Activated naive CD8-positive, alpha-beta T cell treated with anti-CD3 and anti-CD28 coated beads, Interleukin-2, amount 50 U/mL, for 24 hours (primary cell): ENCODE results near the gene ERMARD.

Experiments
- ATAC-seq: fragments of 150-1000 bp; cut with Tn5 transposase; one replicate; pipeline ENCODE4 v1.10.0; 2021
- DNase-seq: peaks from one replicate; pipeline ENCODE4 v3.0.0; 2021
- H3K27ac Mint-ChIP-seq: one replicate; pipeline ENCODE4 v1.8.0; 2021; ENCODE audit warnings: mild to moderate bottlenecking, mixed read lengths
- H3K27me3 Mint-ChIP-seq: one replicate; pipeline ENCODE4 v1.8.0; 2021; ENCODE audit warnings: mixed read lengths
- H3K36me3 Mint-ChIP-seq: one replicate; pipeline ENCODE4 v1.8.0; 2021; ENCODE audit warnings: low read depth, mixed read lengths
- H3K4me1 Mint-ChIP-seq: one replicate; pipeline ENCODE4 v1.8.0; 2021; ENCODE audit warnings: mixed read lengths
- H3K4me3 Mint-ChIP-seq: one replicate; pipeline ENCODE4 v1.8.0; 2021; ENCODE audit warnings: mild to moderate bottlenecking, moderate library complexity, mixed read lengths
- H3K9me3 Mint-ChIP-seq: one replicate; pipeline ENCODE4 v1.8.0; 2021; ENCODE audit warnings: mixed read lengths

ERMARD gene

GRCh38 chr6:169784821-169785340 lies 33.5 kb downstream of the ERMARD start:
- no peak for ATAC-seq
- H3K9me3 Mint-ChIP-seq: no peaks in the 10 kb centered on the region
- DNase-seq: no peak
- H3K27ac Mint-ChIP-seq: no peak overlapping the region
- no peak overlapping the region for H3K4me3 Mint-ChIP-seq
- peaks cover 26% of the 10 kb centered on the region for H3K36me3 Mint-ChIP-seq
- peaks cover 3% of the 10 kb centered on the region for H3K27me3 Mint-ChIP-seq
- H3K4me1 Mint-ChIP-seq: peaks cover 14% of the 10 kb centered on the region

GRCh38 chr6:169785566-169785965 lies 34.1 kb downstream of the ERMARD start:
- no peak overlapping the region for H3K27ac Mint-ChIP-seq
- ATAC-seq: no peak
- peaks cover 20% of the 10 kb centered on the region for H3K36me3 Mint-ChIP-seq
- H3K27me3 Mint-ChIP-seq: peaks cover 7% of the 10 kb centered on the region
- H3K4me1 Mint-ChIP-seq: peaks cover 20% of the 10 kb centered on the region
- H3K4me3 Mint-ChIP-seq: no peak overlapping the region
- H3K9me3 Mint-ChIP-seq: no peaks in the 10 kb centered on the region
- DNase-seq: no peak

GRCh38 chr6:169786349-169786748 lies 34.9 kb downstream of the ERMARD start:
- H3K4me1 Mint-ChIP-seq: peaks cover 24% of the 10 kb centered on the region
- H3K36me3 Mint-ChIP-seq: peaks cover 15% of the 10 kb centered on the region
- ATAC-seq (no peak), DNase-seq (no peak)
- H3K27ac Mint-ChIP-seq: no peak overlapping the region
- no peak overlapping the region for H3K4me3 Mint-ChIP-seq
- no peaks in the 10 kb centered on the region for H3K9me3 Mint-ChIP-seq
- H3K27me3 Mint-ChIP-seq: peaks cover 14% of the 10 kb centered on the region

- ATAC-seq: no peak
- peaks cover 24% of the 10 kb centered on the region for H3K4me1 Mint-ChIP-seq
- H3K9me3 Mint-ChIP-seq: no peaks in the 10 kb centered on the region
- H3K27ac Mint-ChIP-seq: no peak overlapping the region
- H3K36me3 Mint-ChIP-seq: peaks cover 11% of the 10 kb centered on the region
- no peak overlapping the region for H3K4me3 Mint-ChIP-seq
- peaks cover 26% of the 10 kb centered on the region for H3K27me3 Mint-ChIP-seq
- no peak for DNase-seq
These were observed 36.4 kb downstream of the ERMARD start for GRCh38 chr6:169787797-169788196.

- ATAC-seq (no peak), DNase-seq (no peak)
- H3K4me1 Mint-ChIP-seq: peaks cover 21% of the 10 kb centered on the region
- peaks cover 35% of the 10 kb centered on the region for H3K27me3 Mint-ChIP-seq
- H3K36me3 Mint-ChIP-seq: peaks cover 4% of the 10 kb centered on the region
- H3K4me3 Mint-ChIP-seq: no peak overlapping the region
- H3K9me3 Mint-ChIP-seq: no peaks in the 10 kb centered on the region
- H3K27ac Mint-ChIP-seq: no peak overlapping the region
These were observed 37.4 kb downstream of the ERMARD start for GRCh38 chr6:169788809-169789145.

GRCh38 chr6:169789146-169789943 lies 37.9 kb downstream of the ERMARD start:
- DNase-seq (no peak), ATAC-seq (no peak)
- H3K9me3 Mint-ChIP-seq: no peaks in the 10 kb centered on the region
- no peak overlapping the region for H3K27ac Mint-ChIP-seq
- peaks cover 16% of the 10 kb centered on the region for H3K4me1 Mint-ChIP-seq
- peaks cover 38% of the 10 kb centered on the region for H3K27me3 Mint-ChIP-seq
- no peaks in the 10 kb centered on the region for H3K36me3 Mint-ChIP-seq
- peak overlapping the region; percentile 72 for H3K4me3 Mint-ChIP-seq

- peak; percentile 94 for ATAC-seq
- Mint-ChIP-seq H3K27ac (no peak overlapping the region), H3K27me3 (peaks cover 41% of the 10 kb centered on the region), H3K9me3 (no peaks in the 10 kb centered on the region), H3K4me1 (peaks cover 16% of the 10 kb centered on the region), H3K4me3 (peak overlapping the region; percentile 72), H3K36me3 (no peaks in the 10 kb centered on the region)
- DNase-seq: peak; percentile 82
These were observed 38.8 kb downstream of the ERMARD start for GRCh38 chr6:169789944-169790927.

- no peaks in the 10 kb centered on the region for H3K9me3 Mint-ChIP-seq
- no peak overlapping the region for H3K4me3 Mint-ChIP-seq
- H3K4me1 Mint-ChIP-seq: peaks cover 16% of the 10 kb centered on the region
- H3K27me3 Mint-ChIP-seq: peaks cover 51% of the 10 kb centered on the region
- no peak for DNase-seq
- no peak overlapping the region for H3K27ac Mint-ChIP-seq
- no peak for ATAC-seq
- no peaks in the 10 kb centered on the region for H3K36me3 Mint-ChIP-seq
These were observed 40.3 kb downstream of the ERMARD start for GRCh38 chr6:169791721-169792131.

GRCh38 chr6:169792306-169793015 lies 41.0 kb downstream of the ERMARD start:
- peaks cover 16% of the 10 kb centered on the region for H3K4me1 Mint-ChIP-seq
- H3K4me3 Mint-ChIP-seq: no peak overlapping the region
- H3K36me3 Mint-ChIP-seq: no peaks in the 10 kb centered on the region
- no peak overlapping the region for H3K27ac Mint-ChIP-seq
- no peak for ATAC-seq
- H3K27me3 Mint-ChIP-seq: peaks cover 55% of the 10 kb centered on the region
- H3K9me3 Mint-ChIP-seq: no peaks in the 10 kb centered on the region
- no peak for DNase-seq

GRCh38 chr6:169793408-169793807 lies 42.0 kb downstream of the ERMARD start:
- no peaks in the 10 kb centered on the region for H3K9me3 Mint-ChIP-seq
- peaks cover 60% of the 10 kb centered on the region for H3K27me3 Mint-ChIP-seq
- ATAC-seq (no peak), DNase-seq (no peak)
- no peak overlapping the region for H3K27ac Mint-ChIP-seq
- H3K4me3 Mint-ChIP-seq: no peak overlapping the region
- H3K36me3 Mint-ChIP-seq: no peaks in the 10 kb centered on the region
- H3K4me1 Mint-ChIP-seq: peaks cover 16% of the 10 kb centered on the region

- no peak for ATAC-seq
- no peaks in the 10 kb centered on the region for H3K36me3 Mint-ChIP-seq
- H3K27ac Mint-ChIP-seq: no peak overlapping the region
- H3K4me1 Mint-ChIP-seq: peaks cover 14% of the 10 kb centered on the region
- H3K9me3 Mint-ChIP-seq: no peaks in the 10 kb centered on the region
- no peak overlapping the region for H3K4me3 Mint-ChIP-seq
- DNase-seq: no peak
- peaks cover 66% of the 10 kb centered on the region for H3K27me3 Mint-ChIP-seq
These were observed 43.1 kb downstream of the ERMARD start for GRCh38 chr6:169794317-169795055.

- peaks cover 8% of the 10 kb centered on the region for H3K4me1 Mint-ChIP-seq
- no peaks in the 10 kb centered on the region for H3K9me3 Mint-ChIP-seq
- no peaks in the 10 kb centered on the region for H3K36me3 Mint-ChIP-seq
- ATAC-seq: no peak
- no peak for DNase-seq
- H3K27me3 Mint-ChIP-seq: peaks cover 67% of the 10 kb centered on the region
- H3K27ac Mint-ChIP-seq: no peak overlapping the region
- H3K4me3 Mint-ChIP-seq: no peak overlapping the region
These were observed 43.8 kb downstream of the ERMARD start for GRCh38 chr6:169795196-169795595.

- no peak for ATAC-seq
- H3K27me3 Mint-ChIP-seq: peaks cover 48% of the 10 kb centered on the region
These were observed 47.5 kb downstream of the ERMARD start for GRCh38 chr6:169798764-169799473.

More at GRCh38 chr6:169798764-169799473, 47.5 kb downstream of the ERMARD start:
- no peak overlapping the region for H3K27ac Mint-ChIP-seq
- H3K4me3 Mint-ChIP-seq: no peak overlapping the region
- peaks cover 20% of the 10 kb centered on the region for H3K4me1 Mint-ChIP-seq
- DNase-seq: no peak
- H3K36me3 Mint-ChIP-seq: no peaks in the 10 kb centered on the region
- no peaks in the 10 kb centered on the region for H3K9me3 Mint-ChIP-seq
